Trophoblast cell (in vitro differentiated cells and primary cell): ENCODE data around the gene TMPRSS5.

Experiments
- DNase-seq, 2 donors: peaks; one replicate each; pipeline ENCODE4 v3.0.0-alpha.2; 2016
- H2AFZ ChIP-seq: 2 replicates; pipeline ENCODE4 v1.6.1; 2013; ENCODE audit warnings: low read length, moderate library complexity, mild to moderate bottlenecking; ENCODE audit not compliant: insufficient read depth, poor library complexity
- H2AK5ac ChIP-seq: 2 replicates; pipeline ENCODE4 v1.6.1; 2013; ENCODE audit warnings: mild to moderate bottlenecking, low read length
- H2BK120ac ChIP-seq: 2 replicates; pipeline ENCODE4 v1.6.1; 2013; ENCODE audit warnings: low read length, mild to moderate bottlenecking, moderate library complexity; ENCODE audit not compliant: insufficient read depth, poor library complexity
- H2BK12ac ChIP-seq: 2 replicates; pipeline ENCODE4 v1.6.1; 2013; ENCODE audit warnings: mild to moderate bottlenecking, low read length, moderate library complexity
- H2BK5ac ChIP-seq: 2 replicates; pipeline ENCODE4 v1.6.1; 2013; ENCODE audit warnings: low read length, low read depth, moderate library complexity, mild to moderate bottlenecking; ENCODE audit not compliant: poor library complexity
- H3K14ac ChIP-seq: 2 replicates; pipeline ENCODE4 v1.6.1; 2013; ENCODE audit warnings: mild to moderate bottlenecking, low read length
- H3K18ac ChIP-seq: 2 replicates; pipeline ENCODE4 v1.6.1; 2013; ENCODE audit warnings: mild to moderate bottlenecking, low read length
- H3K23ac ChIP-seq: 2 replicates; pipeline ENCODE4 v1.6.1; 2013; ENCODE audit warnings: low read length
- H3K27ac ChIP-seq: 2 replicates; pipeline ENCODE4 v1.5.1; 2013; ENCODE audit warnings: low read depth, mild to moderate bottlenecking, inconsistent platforms, low read length, moderate library complexity
- H3K27me3 ChIP-seq: 2 replicates; pipeline ENCODE4 v1.6.1; 2013; ENCODE audit warnings: inconsistent platforms, mild to moderate bottlenecking, low read length, moderate library complexity; ENCODE audit not compliant: insufficient read depth
- H3K36me3 ChIP-seq, 2 experiments: 1 replicate in 1 of 2; 2 replicates in 1 of 2; pipeline ENCODE4 v1.6.1; 2013; ENCODE audit warnings: low read length in 2 of 2, mild to moderate bottlenecking in 2 of 2, moderate library complexity in 1 of 2; ENCODE audit not compliant: insufficient read depth in 2 of 2, control insufficient read depth in 1 of 2
- H3K4ac ChIP-seq: 2 replicates; pipeline ENCODE4 v1.6.1; 2013; ENCODE audit warnings: low read depth, mild to moderate bottlenecking, low read length, moderate library complexity
- H3K4me1 ChIP-seq, 2 experiments: 1 replicate in 1 of 2; 2 replicates in 1 of 2; pipeline ENCODE4 v1.6.1; 2013; ENCODE audit warnings: low read length in 2 of 2, mild to moderate bottlenecking in 2 of 2, moderate library complexity in 1 of 2; ENCODE audit not compliant: insufficient read depth in 2 of 2, control insufficient read depth in 1 of 2
- H3K4me2 ChIP-seq: 2 replicates; pipeline ENCODE4 v1.6.1; 2013; ENCODE audit warnings: inconsistent platforms, mild to moderate bottlenecking, low read length, moderate library complexity
- H3K4me3 ChIP-seq: 2 replicates; pipeline ENCODE4 v1.5.1; 2013; ENCODE audit warnings: mild to moderate bottlenecking, low read depth, low read length, inconsistent platforms
- H3K79me1 ChIP-seq: one replicate; pipeline ENCODE4 v1.6.1; 2013; ENCODE audit warnings: low read length
- H3K79me2 ChIP-seq: 2 replicates; pipeline ENCODE4 v1.6.1; 2013; ENCODE audit warnings: low read length, mild to moderate bottlenecking; ENCODE audit not compliant: control insufficient read depth, insufficient read depth, poor library complexity
- H3K9ac ChIP-seq: 2 replicates; pipeline ENCODE4 v1.6.1; 2013; ENCODE audit warnings: mild to moderate bottlenecking, low read length
- H3K9me3 ChIP-seq: 2 replicates; pipeline ENCODE4 v1.6.1; 2013; ENCODE audit warnings: low read depth, mild to moderate bottlenecking, control low read depth, inconsistent platforms, low read length; ENCODE audit not compliant: insufficient read depth
- H4K12ac ChIP-seq: 2 replicates; pipeline ENCODE4 v1.6.1; 2013; ENCODE audit warnings: low read depth, mild to moderate bottlenecking, low read length, moderate library complexity
- H4K8ac ChIP-seq: 2 replicates; pipeline ENCODE4 v1.6.1; 2013; ENCODE audit warnings: low read depth, mild to moderate bottlenecking, low read length, moderate library complexity
- H4K91ac ChIP-seq: one replicate; pipeline ENCODE4 v1.6.1; 2013; ENCODE audit warnings: low read depth, mild to moderate bottlenecking, low read length, moderate library complexity
- WGBS: extraction: QIAGEN DNeasy Blood & Tissue Kit; methylation state at CpG from one replicate; pipeline ENCODE4 v1.1.7; 2013; ENCODE audit warnings: missing lambda C conversion rate; ENCODE audit not compliant: insufficient read length, insufficient coverage; ENCODE audit errors: extremely low coverage; 5-methylcytosine and 5-hydroxymethylcytosine counted together

The TMPRSS5 gene

GRCh38 chr11:113645593-113646349 is 60.3 kb downstream of the TMPRSS5 start:
- H3K27me3 ChIP-seq = no peaks in the 10 kb centered on the region
- no peak overlapping the region for H2AFZ ChIP-seq
- H3K23ac ChIP-seq = no peak overlapping the region
- no peak overlapping the region for H2BK12ac ChIP-seq
- H3K4me3 ChIP-seq = no peak overlapping the region
- H3K4ac ChIP-seq = no peak overlapping the region
- no peaks in the 10 kb centered on the region for H3K79me2 ChIP-seq
- peak; percentile 52 to 85 for DNase-seq
- H4K91ac ChIP-seq = no peak overlapping the region
- H2BK5ac ChIP-seq = no peak overlapping the region
- H2BK120ac ChIP-seq = no peak overlapping the region
- no peak overlapping the region for H3K18ac ChIP-seq
- H2AK5ac ChIP-seq = no peak overlapping the region
- no peak overlapping the region for H3K9ac ChIP-seq
- H3K14ac ChIP-seq = no peak overlapping the region
- no peaks in the 10 kb centered on the region for H3K79me1 ChIP-seq
- WGBS = no CpG with 5 or more reads among the region's 5 CpGs
- H3K9me3 ChIP-seq = peaks cover 11% of the 10 kb centered on the region
- H3K36me3 ChIP-seq = no peaks in the 10 kb centered on the region
- H3K27ac ChIP-seq = no peak overlapping the region
- peaks cover 2 to 4% of the 10 kb centered on the region in 2 experiments for H3K4me1 ChIP-seq
- H3K4me2 ChIP-seq = no peak overlapping the region
- no peak overlapping the region for H4K12ac ChIP-seq
- H4K8ac ChIP-seq = no peak overlapping the region

- peak in 1 of 2 donors; percentile 2 for DNase-seq
- no peaks in the 10 kb centered on the region for H3K79me1 ChIP-seq
- H3K27ac ChIP-seq = no peak overlapping the region
- H3K36me3 ChIP-seq = no peaks in the 10 kb centered on the region
- H3K18ac ChIP-seq = no peak overlapping the region
- no peak overlapping the region for H2BK120ac ChIP-seq
- no peak overlapping the region for H3K9ac ChIP-seq
- no peak overlapping the region for H3K23ac ChIP-seq
- no peak overlapping the region for H2BK12ac ChIP-seq
- H3K79me2 ChIP-seq = no peaks in the 10 kb centered on the region
- no peak overlapping the region for H4K8ac ChIP-seq
- H3K27me3 ChIP-seq = no peaks in the 10 kb centered on the region
- H3K4me3 ChIP-seq = no peak overlapping the region
- H2AFZ ChIP-seq = no peak overlapping the region
- H3K14ac ChIP-seq = no peak overlapping the region
- H3K4me1 ChIP-seq = peaks cover 2 to 4% of the 10 kb centered on the region in 2 experiments
- no CpG with 5 or more reads among the region's 3 CpGs for WGBS
- no peak overlapping the region for H2BK5ac ChIP-seq
- no peak overlapping the region for H3K4me2 ChIP-seq
- H2AK5ac ChIP-seq = no peak overlapping the region
- no peak overlapping the region for H3K4ac ChIP-seq
- H4K12ac ChIP-seq = no peak overlapping the region
- peaks cover 8% of the 10 kb centered on the region for H3K9me3 ChIP-seq
- no peak overlapping the region for H4K91ac ChIP-seq
These were observed 61.5 kb downstream of the TMPRSS5 start for GRCh38 chr11:113644605-113645004.

- Histone ChIP-seq H3K9me3 (peaks cover 4% of the 10 kb centered on the region), H2AFZ (no peak overlapping the region), H3K79me2 (no peaks in the 10 kb centered on the region), H3K27me3 (no peaks in the 10 kb centered on the region), H3K4me3 (no peak overlapping the region), H4K8ac (no peak overlapping the region), H3K18ac (no peak overlapping the region), H3K14ac (no peak overlapping the region), H2BK120ac (no peak overlapping the region), H3K9ac (no peak overlapping the region), H3K79me1 (no peaks in the 10 kb centered on the region), H3K4me1 (peaks cover 2 to 4% of the 10 kb centered on the region in 2 experiments), H3K4ac (no peak overlapping the region), H4K91ac (no peak overlapping the region), H4K12ac (no peak overlapping the region), H2BK5ac (no peak overlapping the region), H2AK5ac (no peak overlapping the region), H3K27ac (no peak overlapping the region), H2BK12ac (no peak overlapping the region), H3K23ac (no peak overlapping the region), H3K36me3 (no peaks in the 10 kb centered on the region), H3K4me2 (no peak overlapping the region)
- WGBS = no CpG with 5 or more reads among the region's 5 CpGs
- DNase-seq = no peak
These were observed 62.4 kb downstream of the TMPRSS5 start for GRCh38 chr11:113643701-113644100.

- Histone ChIP-seq H3K4me2 (no peak overlapping the region), H3K79me2 (no peaks in the 10 kb centered on the region), H3K27me3 (no peaks in the 10 kb centered on the region), H2BK12ac (no peak overlapping the region), H4K91ac (no peak overlapping the region), H4K12ac (no peak overlapping the region), H3K23ac (no peak overlapping the region), H2AK5ac (no peak overlapping the region), H3K27ac (no peak overlapping the region), H3K14ac (no peak overlapping the region), H3K18ac (no peak overlapping the region), H3K4me3 (no peak overlapping the region), H3K4me1 (peaks cover 2 to 4% of the 10 kb centered on the region in 2 experiments), H2BK120ac (no peak overlapping the region), H3K9me3 (peaks cover 2% of the 10 kb centered on the region), H3K79me1 (no peaks in the 10 kb centered on the region), H3K4ac (no peak overlapping the region), H3K36me3 (no peaks in the 10 kb centered on the region), H2AFZ (no peak overlapping the region), H4K8ac (no peak overlapping the region), H2BK5ac (no peak overlapping the region), H3K9ac (no peak overlapping the region)
- no peak for DNase-seq
- no CpG with 5 or more reads among the region's 7 CpGs for WGBS
These were observed 63.0 kb downstream of the TMPRSS5 start for GRCh38 chr11:113643006-113643585.
